GM18505 (cell line): ENCODE data around the gene NFE2L1.
"Not testable (repeated sequence)": the region's sequence is repeated elsewhere in the genome, so short reads cannot be mapped to it uniquely, and the experiment has no call there.

Experiments used
- ATAC-seq: cut with Tn5 transposase; IDR thresholded peaks from one replicate; pipeline ENCODE4 v1.9.1; 2021; ENCODE audit not compliant: unreplicated experiment
- POLR2A ChIP-seq: IDR thresholded peaks from 4 replicates; pipeline ENCODE4 v1.6.1; 2011; ENCODE audit warnings: borderline replicate concordance; ENCODE audit not compliant: insufficient read depth, insufficient read length; ENCODE audit errors: extremely low read depth

The NFE2L1 gene

GRCh38 chr17:48060249-48060648 lies 12.1 kb downstream of the NFE2L1 start:
- no peak for TF ChIP-seq POLR2A
- ATAC-seq = no peak

GRCh38 chr17:48062273-48062672 lies 14.1 kb downstream of the NFE2L1 start:
- TF ChIP-seq POLR2A = no peak
- no peak for ATAC-seq

- no peak for ATAC-seq
- TF ChIP-seq POLR2A = no peak
These were observed 16.5 kb downstream of the NFE2L1 start for GRCh38 chr17:48064638-48065037.

- no peak for ATAC-seq
- no peak for TF ChIP-seq POLR2A
These were observed 18.0 kb downstream of the NFE2L1 start for GRCh38 chr17:48066192-48066591.

GRCh38 chr17:48066656-48067055 lies 18.5 kb downstream of the NFE2L1 start:
- ATAC-seq = no peak
- TF ChIP-seq POLR2A = no peak

- TF ChIP-seq POLR2A = no peak
- ATAC-seq = no peak
These were observed 19.1 kb downstream of the NFE2L1 start for GRCh38 chr17:48067245-48067644.

GRCh38 chr17:48067808-48068207 lies 19.6 kb downstream of the NFE2L1 start:
- ATAC-seq = not testable (repeated sequence)

GRCh38 chr17:48068491-48068961 lies 20.4 kb downstream of the NFE2L1 start:
- no peak for TF ChIP-seq POLR2A

GRCh38 chr17:48070195-48070594 lies 22.0 kb downstream of the NFE2L1 start:
- no peak for ATAC-seq
- no peak for TF ChIP-seq POLR2A

More at GRCh38 chr17:48068491-48068961, 20.4 kb downstream of the NFE2L1 start:
- ATAC-seq = no peak

- TF ChIP-seq POLR2A = no peak
- no peak for ATAC-seq
These were observed 23.5 kb downstream of the NFE2L1 start for GRCh38 chr17:48071654-48072053.

- not testable (repeated sequence) for ATAC-seq
These were observed 24.7 kb downstream of the NFE2L1 start for GRCh38 chr17:48072811-48073210.

GRCh38 chr17:48073566-48074094 lies 25.5 kb downstream of the NFE2L1 start:
- ATAC-seq = not testable (repeated sequence)

- TF ChIP-seq POLR2A = no peak
- no peak for ATAC-seq
These were observed 26.3 kb downstream of the NFE2L1 start for GRCh38 chr17:48074322-48075081.

GRCh38 chr17:48077152-48077551 lies 29.0 kb downstream of the NFE2L1 start:
- ATAC-seq = not testable (repeated sequence)

- no peak for ATAC-seq
- no peak for TF ChIP-seq POLR2A
These were observed 33.7 kb downstream of the NFE2L1 start for GRCh38 chr17:48081858-48082257.

- TF ChIP-seq POLR2A = no peak
- no peak for ATAC-seq
These were observed 36.8 kb downstream of the NFE2L1 start for GRCh38 chr17:48084932-48085331.
